ENCODE data around the gene RILP.

The RILP gene

DNA sequence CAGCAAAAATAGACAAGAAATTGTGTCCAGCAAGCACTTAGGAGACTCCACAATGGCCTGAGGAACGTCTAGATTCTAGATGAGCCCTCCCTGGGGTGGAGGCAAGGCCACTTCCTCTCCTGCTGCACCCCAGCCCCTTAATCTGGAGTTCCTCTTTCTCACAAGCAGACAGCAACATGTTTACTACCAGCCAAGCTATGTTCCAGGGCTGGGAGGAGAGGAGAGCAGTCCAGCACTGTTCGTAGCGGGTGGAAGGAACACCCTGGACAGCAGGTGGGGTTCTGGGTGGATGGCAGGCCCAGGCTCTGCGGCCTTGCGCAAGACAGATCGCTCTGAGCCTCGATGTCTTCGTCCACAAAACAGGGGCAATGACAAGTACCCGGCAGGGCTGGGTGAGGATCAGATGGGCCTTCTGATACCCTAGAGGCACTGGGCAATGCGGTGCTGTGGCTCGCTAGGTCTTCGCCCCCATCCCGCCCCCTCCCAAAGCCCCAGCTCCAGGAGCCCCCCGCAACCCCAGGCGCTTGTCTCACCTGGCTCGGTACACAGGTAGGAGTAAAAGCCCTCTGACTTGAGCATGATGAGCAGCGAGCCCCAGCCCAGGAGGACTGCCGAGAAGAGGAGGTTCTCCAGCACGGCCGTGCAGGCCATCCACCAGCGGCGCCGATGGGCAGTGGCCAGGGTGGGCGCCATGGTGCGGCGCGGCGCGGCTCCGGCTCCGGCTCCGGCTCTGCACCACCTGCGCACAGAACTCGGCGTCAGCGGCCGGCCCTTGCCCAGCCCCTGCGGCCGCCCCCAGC lies 22.3 kb downstream of the RILP start:
- no peak for DNase-seq (ENCODE audit: low read depth)
- H3K4me3 ChIP-seq (replicated peaks; ENCODE audit: low read depth, low read length): peak overlapping the region; percentile 74
- TF ChIP-seq, protein P1, sequence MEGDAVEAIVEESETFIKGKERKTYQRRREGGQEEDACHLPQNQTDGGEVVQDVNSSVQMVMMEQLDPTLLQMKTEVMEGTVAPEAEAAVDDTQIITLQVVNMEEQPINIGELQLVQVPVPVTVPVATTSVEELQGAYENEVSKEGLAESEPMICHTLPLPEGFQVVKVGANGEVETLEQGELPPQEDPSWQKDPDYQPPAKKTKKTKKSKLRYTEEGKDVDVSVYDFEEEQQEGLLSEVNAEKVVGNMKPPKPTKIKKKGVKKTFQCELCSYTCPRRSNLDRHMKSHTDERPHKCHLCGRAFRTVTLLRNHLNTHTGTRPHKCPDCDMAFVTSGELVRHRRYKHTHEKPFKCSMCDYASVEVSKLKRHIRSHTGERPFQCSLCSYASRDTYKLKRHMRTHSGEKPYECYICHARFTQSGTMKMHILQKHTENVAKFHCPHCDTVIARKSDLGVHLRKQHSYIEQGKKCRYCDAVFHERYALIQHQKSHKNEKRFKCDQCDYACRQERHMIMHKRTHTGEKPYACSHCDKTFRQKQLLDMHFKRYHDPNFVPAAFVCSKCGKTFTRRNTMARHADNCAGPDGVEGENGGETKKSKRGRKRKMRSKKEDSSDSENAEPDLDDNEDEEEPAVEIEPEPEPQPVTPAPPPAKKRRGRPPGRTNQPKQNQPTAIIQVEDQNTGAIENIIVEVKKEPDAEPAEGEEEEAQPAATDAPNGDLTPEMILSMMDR (IDR thresholded peaks at IDR 0.05; ENCODE audit: low read length, missing control alignments): no peak

- no peak for DNase-seq (ENCODE audit: low read depth)
- H3K4me3 ChIP-seq (replicated peaks; ENCODE audit: low read depth, low read length): no peak overlapping the region
- TF ChIP-seq, protein P1 (IDR thresholded peaks at IDR 0.05; ENCODE audit: low read length, missing control alignments): no peak
Measured at GRCh38 chr17:1626333-1626732, 23.3 kb downstream of the RILP start.

DNA sequence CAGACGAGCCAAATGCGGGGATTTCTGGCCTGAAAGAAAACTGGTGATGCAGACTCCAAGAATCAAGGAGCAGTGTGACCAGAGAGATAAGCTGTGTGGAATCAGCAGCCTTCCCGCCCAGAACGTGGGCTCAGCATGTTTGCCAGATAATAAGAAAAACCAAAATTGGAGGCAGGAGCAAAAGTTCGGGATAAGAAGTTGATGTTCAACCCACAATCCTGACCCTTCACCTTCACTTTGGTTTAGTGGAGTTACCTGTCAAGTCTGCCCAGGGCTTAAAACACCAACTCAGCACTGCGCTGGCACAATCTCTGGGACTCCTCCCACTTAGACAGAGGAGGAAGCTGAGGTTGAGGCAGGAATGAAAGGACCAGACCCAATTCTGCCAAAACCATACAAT lies 24.1 kb downstream of the RILP start:
- H3K4me3 ChIP-seq (replicated peaks; ENCODE audit: low read depth, low read length): no peak overlapping the region
- DNase-seq (ENCODE audit: low read depth): no peak
- TF ChIP-seq, protein P1 (IDR thresholded peaks at IDR 0.05; ENCODE audit: low read length, missing control alignments): no peak

- DNase-seq (ENCODE audit: low read depth): no peak
- no peak overlapping the region for H3K4me3 ChIP-seq (replicated peaks; ENCODE audit: low read depth, low read length)
- TF ChIP-seq, protein P1 (IDR thresholded peaks at IDR 0.05; ENCODE audit: low read length, missing control alignments): no peak
Measured at GRCh38 chr17:1625053-1625452, 24.6 kb downstream of the RILP start.

GRCh38 chr17:1624650-1625049 lies 25.0 kb downstream of the RILP start:
- TF ChIP-seq, protein P1 (IDR thresholded peaks at IDR 0.05; ENCODE audit: low read length, missing control alignments): no peak
- no peak overlapping the region for H3K4me3 ChIP-seq (replicated peaks; ENCODE audit: low read depth, low read length)
- DNase-seq (ENCODE audit: low read depth): no peak

DNA sequence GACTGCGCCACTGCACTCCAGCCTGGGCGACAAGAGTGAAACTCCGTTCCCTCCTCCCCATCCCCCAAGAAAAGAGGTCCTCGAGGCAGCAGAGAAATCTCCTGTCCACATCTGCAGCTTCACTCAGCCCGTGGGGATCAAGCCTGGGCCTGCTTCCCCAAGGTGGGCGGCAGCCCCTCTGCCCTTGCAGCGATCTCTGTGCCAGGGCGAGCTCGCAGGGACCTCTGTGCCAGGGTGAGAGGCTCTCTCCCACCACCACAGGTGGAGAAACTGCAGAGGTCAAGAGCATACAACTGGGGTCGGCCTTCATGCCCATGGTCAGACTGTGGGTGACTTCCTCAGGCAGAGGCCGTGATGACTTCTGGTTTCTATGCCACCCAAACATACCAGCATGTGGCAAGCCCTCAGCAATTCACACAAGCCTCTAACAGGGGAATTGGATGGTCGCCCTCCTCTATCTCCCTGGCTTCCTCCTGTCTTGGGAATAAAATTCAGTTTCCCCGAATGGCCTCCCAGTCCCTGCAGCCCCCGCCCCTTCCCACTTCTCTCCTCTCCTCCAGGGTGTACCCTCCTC lies 26.5 kb downstream of the RILP start:
- DNase-seq (ENCODE audit: low read depth): no peak
- TF ChIP-seq, protein P1 (IDR thresholded peaks at IDR 0.05; ENCODE audit: low read length, missing control alignments): no peak
- H3K4me3 ChIP-seq (replicated peaks; ENCODE audit: low read depth, low read length): no peak overlapping the region
